GM10248 (cell line): ENCODE measurements around the gene USP53.
A peak's percentile ranks its signal among the peaks of the same experiment; 100 is the strongest.

Experiments
- CTCF ChIA-PET: fragments of 300-600 bp; sonication (Branson Sonifier 250); formaldehyde crosslinking; extraction: SDS; loops from one replicate; lab custom pipeline; 2021; ENCODE audit warnings: antibody characterized with exemption; lab: Yijun Ruan, JAX
- POLR2A ChIA-PET: fragments of 350-650 bp; sonication (Branson Sonifier 250); formaldehyde crosslinking; extraction: SDS; loops from one replicate; lab custom pipeline; 2020; ENCODE audit warnings: antibody characterized with exemption; lab: Yijun Ruan, JAX
- DNase-seq: peaks from one replicate; pipeline ENCODE4 v3.0.0; 2012; ENCODE audit errors: extremely low spot score
- CTCF ChIP-seq: IDR thresholded peaks from 2 replicates; pipeline ENCODE4 v1.5.1; 2012; ENCODE audit warnings: mild to moderate bottlenecking, low read depth; ENCODE audit errors: extremely low read depth, missing control alignments, control extremely low read depth

The USP53 gene

GRCh38 chr4:119299741-119300100 is 87.2 kb downstream of the USP53 start:
- peak; percentile 48 for DNase-seq
- ChIA-PET CTCF (interaction anchor here (0.9 to 1.9 kb wide), 7 partner anchors 8 to 329 kb away, joined by 3 to 7 read pairs (median 4); partner anchors contain the start of genes PDE5A and USP53), POLR2A (no interaction called here)
- TF ChIP-seq CTCF = no peak

GRCh38 chr4:119300101-119300978 is 87.8 kb downstream of the USP53 start:
- peak; percentile 93 for DNase-seq
- no peak for TF ChIP-seq CTCF
- CTCF ChIA-PET = interaction anchor here (0.9 to 1.9 kb wide), 7 partner anchors 9 to 328 kb away, joined by 3 to 7 read pairs (median 4); partner anchors contain the start of genes PDE5A and USP53
- POLR2A ChIA-PET = interaction anchor here (0.6 kb wide), 1 partner anchor 615 kb away, joined by 3 read pairs; the partner anchor contains the start of gene METTL14

- POLR2A ChIA-PET = no interaction called here
- TF ChIP-seq CTCF = no peak
- CTCF ChIA-PET = no interaction called here
- DNase-seq = no peak
These were observed 89.7 kb downstream of the USP53 start for GRCh38 chr4:119302073-119302832.

- no peak for DNase-seq
- no peak for TF ChIP-seq CTCF
- ChIA-PET POLR2A (no interaction called here), CTCF (no interaction called here)
These were observed 91.2 kb downstream of the USP53 start for GRCh38 chr4:119303587-119304305.

GRCh38 chr4:119304431-119304830 is 91.9 kb downstream of the USP53 start:
- ChIA-PET POLR2A (no interaction called here), CTCF (no interaction called here)
- DNase-seq = no peak
- TF ChIP-seq CTCF = no peak

GRCh38 chr4:119307606-119308005 is 95.1 kb downstream of the USP53 start:
- TF ChIP-seq CTCF = no peak
- CTCF ChIA-PET = no interaction called here
- no peak for DNase-seq
- POLR2A ChIA-PET = no interaction called here
